ENCODE data around the gene SLC39A5.
A peak's percentile ranks its signal among the peaks of the same experiment; 100 is the strongest.

The SLC39A5 gene

DNA sequence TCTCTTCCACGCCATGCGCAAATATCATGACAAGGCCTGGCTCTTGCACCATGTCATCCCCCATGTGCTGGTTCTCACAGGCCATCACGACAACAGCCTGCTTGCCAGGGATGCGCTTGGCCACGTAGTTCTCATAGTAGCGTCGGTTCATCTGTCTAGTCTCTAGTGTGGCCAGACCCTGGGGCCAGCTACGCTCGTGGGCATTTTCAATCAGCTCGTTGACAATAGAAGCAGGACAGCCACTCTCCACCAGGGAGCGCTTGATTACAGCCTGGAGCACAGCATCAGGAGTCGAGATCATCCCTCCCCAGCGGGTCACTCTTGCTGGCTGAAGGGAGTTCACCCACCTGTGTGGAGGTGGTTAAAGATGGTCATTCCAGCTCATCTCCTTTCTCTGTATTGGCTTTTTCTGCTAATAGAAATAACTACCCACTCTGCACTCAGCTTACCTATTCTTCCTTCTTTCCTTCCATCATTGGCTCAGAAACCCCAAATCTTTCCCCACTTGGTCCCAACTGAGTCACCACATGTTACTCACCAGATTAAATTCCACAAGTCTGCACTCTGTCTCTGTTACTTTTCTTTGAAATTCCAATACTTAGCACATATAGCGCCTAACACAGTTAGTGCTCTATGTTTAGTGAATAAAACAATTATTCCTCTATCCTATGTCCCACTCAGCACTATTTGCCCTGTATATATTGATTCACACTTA is 23.2 kb upstream of the SLC39A5 start:
- H3K9me2 ChIP-seq (replicated peaks; ENCODE audit: insufficient read depth, low read length), result no peaks in the 10 kb centered on the region
- no peaks in the 10 kb centered on the region for H3K79me2 ChIP-seq (ENCODE audit: low read length)
- H3K27ac ChIP-seq (ENCODE audit: low read length), result no peak overlapping the region
- H3K27me3 ChIP-seq (replicated peaks; ENCODE audit: insufficient read depth, low read length), result no peaks in the 10 kb centered on the region
- H3K4me2 ChIP-seq (ENCODE audit: low read depth, low read length), result no peak overlapping the region
- no peaks in the 10 kb centered on the region for H4K20me1 ChIP-seq (ENCODE audit: insufficient read depth, low read length)
- H3K4me1 ChIP-seq (ENCODE audit: low read length), result no peaks in the 10 kb centered on the region
- H3K36me3 ChIP-seq (replicated peaks; ENCODE audit: insufficient read depth, low read length), result peaks cover 3% of the 10 kb centered on the region
- peak; percentile 46 for DNase-seq
- H2AFZ ChIP-seq (ENCODE audit: low read length), result no peak overlapping the region
- no peak overlapping the region for H3K4me3 ChIP-seq (ENCODE audit: low read length)
- no peak overlapping the region for H3K9ac ChIP-seq (ENCODE audit: low read length)
- H3F3A ChIP-seq (ENCODE audit: insufficient read depth, low read length), result no peaks in the 10 kb centered on the region
- no peaks in the 10 kb centered on the region for H3K9me3 ChIP-seq (replicated peaks; ENCODE audit: insufficient read depth, low read length)
- TF ChIP-seq, protein P1, sequence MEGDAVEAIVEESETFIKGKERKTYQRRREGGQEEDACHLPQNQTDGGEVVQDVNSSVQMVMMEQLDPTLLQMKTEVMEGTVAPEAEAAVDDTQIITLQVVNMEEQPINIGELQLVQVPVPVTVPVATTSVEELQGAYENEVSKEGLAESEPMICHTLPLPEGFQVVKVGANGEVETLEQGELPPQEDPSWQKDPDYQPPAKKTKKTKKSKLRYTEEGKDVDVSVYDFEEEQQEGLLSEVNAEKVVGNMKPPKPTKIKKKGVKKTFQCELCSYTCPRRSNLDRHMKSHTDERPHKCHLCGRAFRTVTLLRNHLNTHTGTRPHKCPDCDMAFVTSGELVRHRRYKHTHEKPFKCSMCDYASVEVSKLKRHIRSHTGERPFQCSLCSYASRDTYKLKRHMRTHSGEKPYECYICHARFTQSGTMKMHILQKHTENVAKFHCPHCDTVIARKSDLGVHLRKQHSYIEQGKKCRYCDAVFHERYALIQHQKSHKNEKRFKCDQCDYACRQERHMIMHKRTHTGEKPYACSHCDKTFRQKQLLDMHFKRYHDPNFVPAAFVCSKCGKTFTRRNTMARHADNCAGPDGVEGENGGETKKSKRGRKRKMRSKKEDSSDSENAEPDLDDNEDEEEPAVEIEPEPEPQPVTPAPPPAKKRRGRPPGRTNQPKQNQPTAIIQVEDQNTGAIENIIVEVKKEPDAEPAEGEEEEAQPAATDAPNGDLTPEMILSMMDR (IDR thresholded peaks at IDR 0.05; ENCODE audit: low read length), result peak; percentile 55
- TF ChIP-seq EZH2phosphoT487 (IDR thresholded peaks at IDR 0.05; ENCODE audit: low read length) (no peak), EZH2 (optimal IDR thresholded peaks at IDR 0.05; ENCODE audit: low read depth, low read length) (no peak)

DNA sequence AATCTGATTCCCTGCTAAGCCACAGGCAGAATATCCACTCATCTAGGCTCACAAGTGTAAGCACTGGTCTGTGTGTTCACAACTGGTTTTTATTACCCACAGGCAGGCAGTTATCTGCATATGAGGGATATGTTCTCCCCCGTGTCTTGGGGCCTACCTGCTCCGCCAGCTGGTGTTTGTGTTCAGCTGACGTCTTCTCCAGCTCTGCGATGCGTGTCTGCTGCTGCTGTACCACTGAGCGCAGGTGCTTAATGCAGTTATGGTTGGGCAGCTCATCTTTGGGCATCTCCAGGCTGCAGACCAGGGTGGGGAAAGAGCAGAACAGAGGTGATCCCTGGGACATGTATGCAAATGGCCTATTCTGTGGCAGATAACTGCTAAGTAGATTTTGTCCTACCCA is 21.8 kb upstream of the SLC39A5 start:
- Histone ChIP-seq H3K27me3 (replicated peaks; ENCODE audit: insufficient read depth, low read length) (no peaks in the 10 kb centered on the region), H3K9me2 (replicated peaks; ENCODE audit: insufficient read depth, low read length) (no peaks in the 10 kb centered on the region), H4K20me1 (ENCODE audit: insufficient read depth, low read length) (no peaks in the 10 kb centered on the region), H3K4me2 (ENCODE audit: low read depth, low read length) (no peak overlapping the region), H3K9me3 (replicated peaks; ENCODE audit: insufficient read depth, low read length) (no peaks in the 10 kb centered on the region), H3K27ac (ENCODE audit: low read length) (no peak overlapping the region), H3K36me3 (replicated peaks; ENCODE audit: insufficient read depth, low read length) (peaks cover 3% of the 10 kb centered on the region), H3K4me3 (ENCODE audit: low read length) (no peak overlapping the region), H3K9ac (ENCODE audit: low read length) (no peak overlapping the region), H3K79me2 (ENCODE audit: low read length) (no peaks in the 10 kb centered on the region), H3F3A (ENCODE audit: insufficient read depth, low read length) (no peaks in the 10 kb centered on the region), H2AFZ (ENCODE audit: low read length) (no peak overlapping the region), H3K4me1 (ENCODE audit: low read length) (no peaks in the 10 kb centered on the region)
- TF ChIP-seq EZH2phosphoT487 (IDR thresholded peaks at IDR 0.05; ENCODE audit: low read length), result no peak
- TF ChIP-seq, protein P1 (IDR thresholded peaks at IDR 0.05; ENCODE audit: low read length), result no peak
- no peak for TF ChIP-seq EZH2 (optimal IDR thresholded peaks at IDR 0.05; ENCODE audit: low read depth, low read length)
- DNase-seq, result no peak

DNA sequence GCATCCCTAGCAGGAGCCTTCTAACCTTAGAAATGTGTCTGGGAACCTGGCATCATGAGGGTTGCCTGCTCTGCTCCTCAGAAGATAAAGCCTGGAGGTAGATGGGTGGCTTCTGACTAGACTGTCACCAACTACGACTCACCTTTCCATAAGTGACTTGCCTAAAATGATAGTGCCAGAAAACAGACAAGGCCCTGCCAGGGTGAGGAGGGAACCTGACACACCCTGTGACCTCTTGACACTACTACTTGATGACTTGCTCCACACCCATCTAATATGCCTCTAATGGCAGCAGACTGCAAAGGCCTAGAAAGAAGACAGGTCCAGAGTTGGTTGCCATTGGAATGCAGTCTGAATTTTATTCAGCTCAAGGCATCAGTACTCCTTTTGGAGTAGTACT is 17.5 kb upstream of the SLC39A5 start:
- H2AFZ ChIP-seq (ENCODE audit: low read length), result no peak overlapping the region
- no peaks in the 10 kb centered on the region for H4K20me1 ChIP-seq (ENCODE audit: insufficient read depth, low read length)
- H3K4me1 ChIP-seq (ENCODE audit: low read length), result no peaks in the 10 kb centered on the region
- no peak overlapping the region for H3K4me2 ChIP-seq (ENCODE audit: low read depth, low read length)
- no peak overlapping the region for H3K9ac ChIP-seq (ENCODE audit: low read length)
- 0 out of 2 replicates have a peak, but pooled peaks cover 3% of the 10 kb centered on the region for H3K79me2 ChIP-seq (ENCODE audit: low read length)
- H3K36me3 ChIP-seq (replicated peaks; ENCODE audit: insufficient read depth, low read length), result peaks cover 8% of the 10 kb centered on the region
- H3K27me3 ChIP-seq (replicated peaks; ENCODE audit: insufficient read depth, low read length), result no peaks in the 10 kb centered on the region
- H3F3A ChIP-seq (ENCODE audit: insufficient read depth, low read length), result no peaks in the 10 kb centered on the region
- H3K9me2 ChIP-seq (replicated peaks; ENCODE audit: insufficient read depth, low read length), result no peaks in the 10 kb centered on the region
- no peak for DNase-seq
- no peaks in the 10 kb centered on the region for H3K9me3 ChIP-seq (replicated peaks; ENCODE audit: insufficient read depth, low read length)
- no peak overlapping the region for H3K4me3 ChIP-seq (ENCODE audit: low read length)
- TF ChIP-seq, protein P1 (IDR thresholded peaks at IDR 0.05; ENCODE audit: low read length), result no peak
- TF ChIP-seq EZH2 (optimal IDR thresholded peaks at IDR 0.05; ENCODE audit: low read depth, low read length) (no peak), EZH2phosphoT487 (IDR thresholded peaks at IDR 0.05; ENCODE audit: low read length) (no peak)
- H3K27ac ChIP-seq (ENCODE audit: low read length), result no peak overlapping the region
